ENCODE measurements around the gene TFDP2. TPM values are rescaled to one million over a fixed set of nuclear protein-coding genes. Genes with fewer than 3 reads are reported as not detected.

Gene TFDP2
- total RNA-seq, 1 experiment from 2014 or later = 76.0 TPM

DNA sequence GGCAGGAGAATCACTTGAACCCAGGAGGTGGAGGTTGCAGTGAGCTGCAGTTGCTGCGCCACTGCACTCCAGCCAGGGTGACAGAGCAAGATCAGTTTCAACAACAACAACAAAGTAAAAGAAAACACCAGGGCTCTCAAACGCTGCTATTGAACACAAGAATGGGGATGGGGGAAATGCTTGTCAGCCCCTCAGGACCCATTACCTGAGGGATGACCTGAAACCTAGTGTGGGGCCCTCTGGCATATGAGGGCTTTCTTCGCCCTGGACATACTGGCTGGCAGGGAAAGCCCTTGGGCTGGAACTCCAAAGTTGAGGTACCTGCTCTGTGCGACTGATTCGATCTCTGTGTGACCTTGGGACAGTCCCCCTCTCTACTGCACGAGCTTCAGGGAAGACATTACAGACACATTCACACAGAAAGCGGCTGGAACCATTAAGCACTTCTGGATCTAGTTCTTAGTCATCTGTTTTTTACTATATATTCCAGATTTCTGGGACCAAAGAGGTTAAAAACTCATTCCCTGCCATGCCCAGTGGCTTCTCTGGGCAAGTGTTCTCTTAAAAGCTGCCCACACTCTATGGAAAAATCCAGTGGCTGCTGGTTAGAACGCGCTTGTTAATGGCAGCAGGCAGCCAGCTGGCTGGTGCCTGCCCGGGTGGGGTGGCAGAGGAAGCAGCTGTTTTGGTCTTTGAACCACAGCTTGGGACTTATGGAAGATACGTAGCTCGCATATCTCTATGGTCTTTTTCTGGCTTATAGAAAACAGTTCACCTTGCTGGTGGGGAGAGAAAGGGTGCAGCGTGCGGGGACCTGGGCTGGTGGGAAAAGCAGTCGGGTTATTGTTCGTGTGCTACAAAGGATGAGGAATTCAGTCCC lies 215.7 kb downstream of the TFDP2 start:
- Histone ChIP-seq H4K8ac (replicated peaks; ENCODE audit: insufficient read length, low read depth, low read length) (no peak overlapping the region), H3K79me1 (ENCODE audit: insufficient read depth, low read depth, low read length, poor library complexity, severe bottlenecking) (no peaks in the 10 kb centered on the region), H2AFZ (ENCODE audit: low read length) (no peak overlapping the region), H3K4me2 (ENCODE audit: insufficient read depth, insufficient read length, low read length) (no peak overlapping the region), H4K20me1 (ENCODE audit: control insufficient read depth, insufficient read depth, insufficient read length) (no peaks in the 10 kb centered on the region), H3K4ac (ENCODE audit: low read depth, low read length) (no peak overlapping the region), H3K27me3 (ENCODE audit: insufficient read depth, low read length) (no peaks in the 10 kb centered on the region), H4K91ac (ENCODE audit: insufficient read length, low read depth, low read length) (no peak overlapping the region), H3K4me1 (ENCODE audit: insufficient read depth, low read length) (no peaks in the 10 kb centered on the region), H2BK12ac (ENCODE audit: insufficient read length, low read depth, low read length) (no peak overlapping the region), H3K23ac (ENCODE audit: insufficient read length, low read depth, low read length) (no peak overlapping the region), H3K9me3 (ENCODE audit: control insufficient read depth, low read depth, low read length) (no peaks in the 10 kb centered on the region), H3K14ac (ENCODE audit: insufficient read depth, low read length) (no peak overlapping the region), H3T11ph (ENCODE audit: low read length) (no peak overlapping the region), H3K79me2 (ENCODE audit: insufficient read depth, low read length) (no peaks in the 10 kb centered on the region), H3K27ac (ENCODE audit: insufficient read length, low read depth, low read length) (no peak overlapping the region), H2BK15ac (ENCODE audit: low read depth, low read length) (no peak overlapping the region), H3K9ac (ENCODE audit: extremely low read depth, insufficient read length, low read length) (no peak overlapping the region), H2BK20ac (ENCODE audit: low read depth, low read length, poor library complexity, severe bottlenecking) (no peak overlapping the region), H3K18ac (ENCODE audit: insufficient read length, low read depth, low read length) (no peak overlapping the region), H3K23me2 (ENCODE audit: insufficient read length, low read depth, low read length, poor library complexity, severe bottlenecking) (no peaks in the 10 kb centered on the region), H4K5ac (ENCODE audit: insufficient read length, low read depth, low read length) (no peak overlapping the region), H2BK120ac (ENCODE audit: low read depth, low read length, poor library complexity, severe bottlenecking) (peak overlapping the region; percentile 48), H2AK5ac (ENCODE audit: insufficient read length, low read length) (no peak overlapping the region), H3K56ac (ENCODE audit: insufficient read length, low read depth, low read length) (no peak overlapping the region), H2BK5ac (ENCODE audit: insufficient read length, low read length) (no peak overlapping the region)
- TF ChIP-seq CTCF (conservative IDR thresholded peaks at IDR 0.05) = no peak
- H3K36me3 Mint-ChIP-seq (ENCODE audit: insufficient read depth in 1 of 3, low read depth in 3 of 3) = peaks cover under 1% of the 10 kb centered on the region in 3 experiments; a peak in 3 of 7 replicates
- H3K27me3 Mint-ChIP-seq (ENCODE audit: low read depth) = no peaks in the 10 kb centered on the region
- no peak overlapping the region for H3K4me3 Mint-ChIP-seq
- H3K9me3 Mint-ChIP-seq = no peaks in the 10 kb centered on the region
- peak overlapping the region in 2 of 3 experiments; percentile 37 to 45; a peak in 1 of 7 replicates for H3K27ac Mint-ChIP-seq
- WGBS (ENCODE audit: extremely low coverage, insufficient read length, low lambda C conversion rate) = no CpG with 5 or more reads among the region's 16 CpGs
- no peak for DNase-seq
- H3K4me1 Mint-ChIP-seq = peaks cover 4 to 5% of the 10 kb centered on the region in 2 experiments
